IPS-18c (cell line): Measurements from ENCODE around the gene USP43.

ENCODE experiments used
- H3K4me3 ChIP-seq: 2 replicates; pipeline ENCODE4 v1.7.0; 2013; ENCODE audit warnings: low read depth, mild to moderate bottlenecking, low read length, moderate library complexity; ENCODE audit not compliant: insufficient read depth
- H3K9me3 ChIP-seq: one replicate; pipeline ENCODE4 v1.6.1; 2013; ENCODE audit warnings: mild to moderate bottlenecking, low read length, moderate library complexity; ENCODE audit not compliant: control insufficient read depth, insufficient read depth

USP43 gene

DNA sequence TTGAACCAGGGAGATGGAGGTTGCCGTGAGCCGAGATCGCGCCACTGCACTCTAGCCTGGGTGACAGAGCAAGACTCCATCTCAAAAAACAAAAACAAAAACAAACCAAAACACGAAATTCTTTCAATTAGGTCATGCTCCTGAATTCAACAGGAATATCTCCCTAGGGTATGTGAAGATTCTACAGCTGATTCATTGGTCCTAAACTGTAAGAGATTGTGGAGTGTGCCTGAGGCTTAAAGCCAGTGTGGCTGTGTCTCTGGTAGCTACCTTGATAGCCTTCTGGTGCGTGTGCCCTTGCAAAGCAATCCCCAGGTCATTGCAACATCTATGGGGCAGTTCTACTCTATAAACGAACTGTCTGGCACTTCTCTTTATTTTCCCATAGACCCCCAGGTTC, 48.4 kb downstream of the USP43 start:
- Histone ChIP-seq H3K4me3 (no peak overlapping the region), H3K9me3 (no peaks in the 10 kb centered on the region)

- Histone ChIP-seq H3K4me3 (no peak overlapping the region), H3K9me3 (no peaks in the 10 kb centered on the region)
Measured at GRCh38 chr17:9696279-9697044, 51.1 kb downstream of the USP43 start.

DNA sequence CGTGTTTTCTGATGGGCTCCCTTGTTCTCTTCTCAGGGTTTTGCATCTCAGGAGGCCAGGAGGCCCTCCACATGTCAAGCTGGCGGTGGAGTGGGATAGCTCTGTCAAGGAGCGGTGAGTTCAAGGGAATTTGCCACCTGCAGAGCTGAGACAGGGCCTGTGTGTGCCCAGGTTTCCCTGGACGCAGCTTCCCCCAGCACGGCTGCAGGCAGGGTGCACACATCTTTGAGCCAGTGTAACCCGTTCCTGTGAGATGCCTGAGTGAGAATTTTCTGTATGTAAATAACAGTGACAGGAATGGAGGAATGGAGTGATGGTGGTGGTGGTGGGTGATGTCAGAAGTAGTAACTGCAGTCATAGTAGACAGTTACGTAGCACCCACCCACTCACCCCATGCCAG, 54.8 kb downstream of the USP43 start:
- no peaks in the 10 kb centered on the region for H3K9me3 ChIP-seq
- no peak overlapping the region for H3K4me3 ChIP-seq

GRCh38 chr17:9700754-9701476, 55.6 kb downstream of the USP43 start:
- no peak overlapping the region for H3K4me3 ChIP-seq
- no peaks in the 10 kb centered on the region for H3K9me3 ChIP-seq

- H3K9me3 ChIP-seq, result no peaks in the 10 kb centered on the region
- H3K4me3 ChIP-seq, result no peak overlapping the region
Measured at GRCh38 chr17:9702482-9702881, 57.2 kb downstream of the USP43 start.

GRCh38 chr17:9702914-9703780, 57.8 kb downstream of the USP43 start:
- H3K9me3 ChIP-seq, result no peaks in the 10 kb centered on the region
- H3K4me3 ChIP-seq, result no peak overlapping the region

DNA sequence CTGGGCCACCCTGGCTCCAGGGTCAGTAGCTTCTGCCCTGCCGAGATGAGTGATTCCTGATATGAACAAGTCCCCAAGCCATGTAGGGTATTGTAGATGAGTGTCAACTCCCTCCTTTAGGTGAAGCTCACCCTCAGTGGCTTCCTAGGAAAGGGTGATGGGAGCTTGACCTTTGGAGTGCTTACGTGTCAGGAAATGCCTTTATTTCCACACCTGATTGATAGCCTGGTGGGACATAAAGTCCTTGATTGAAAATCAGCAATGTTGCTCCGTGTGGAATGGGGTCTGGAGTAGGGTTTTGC, 58.4 kb downstream of the USP43 start:
- no peaks in the 10 kb centered on the region for H3K9me3 ChIP-seq
- no peak overlapping the region for H3K4me3 ChIP-seq

- Histone ChIP-seq H3K4me3 (no peak overlapping the region), H3K9me3 (no peaks in the 10 kb centered on the region)
Measured at GRCh38 chr17:9705745-9706144, 60.4 kb downstream of the USP43 start.

DNA sequence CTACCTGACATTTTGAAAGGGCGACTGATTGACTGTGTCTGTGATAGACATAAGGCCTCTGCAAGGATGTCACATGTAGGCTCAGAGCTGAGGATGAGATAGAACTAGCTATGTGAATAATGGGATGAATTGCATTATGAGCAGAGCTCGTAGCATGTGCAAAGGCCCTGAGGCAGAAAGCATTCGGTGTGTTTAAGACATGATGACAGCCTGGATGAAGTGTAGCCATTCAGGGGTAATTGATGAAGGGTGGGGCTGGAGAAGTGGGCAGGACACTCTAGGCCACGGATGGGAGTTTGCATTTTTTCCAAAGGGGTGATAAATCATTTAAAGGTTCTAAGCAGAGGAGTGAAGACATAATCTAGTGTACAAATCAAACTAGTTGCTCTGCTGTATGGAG, 62.6 kb downstream of the USP43 start:
- H3K4me3 ChIP-seq, result no peak overlapping the region
- no peaks in the 10 kb centered on the region for H3K9me3 ChIP-seq

DNA sequence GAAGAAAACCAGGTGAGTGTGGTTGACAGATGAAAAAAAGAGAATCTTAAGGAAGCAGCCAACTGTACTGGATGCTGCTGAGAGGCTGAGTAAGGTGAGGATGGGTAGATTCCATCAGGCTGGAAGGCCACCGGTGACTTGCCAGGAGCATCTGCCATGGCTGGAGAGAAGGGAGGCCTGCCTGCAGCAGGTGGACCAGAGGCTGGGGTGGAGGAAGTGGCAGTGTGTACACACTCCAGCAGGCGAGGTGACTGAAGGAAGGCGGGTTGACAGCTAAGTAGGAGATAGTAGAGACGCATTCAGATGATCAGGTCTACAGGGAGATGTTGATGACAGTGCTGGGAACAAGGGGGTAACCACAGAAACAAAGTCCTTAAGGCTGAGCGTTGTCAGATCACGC, 69.5 kb downstream of the USP43 start:
- Histone ChIP-seq H3K4me3 (no peak overlapping the region), H3K9me3 (no peaks in the 10 kb centered on the region)

- H3K4me3 ChIP-seq, result no peak overlapping the region
- no peaks in the 10 kb centered on the region for H3K9me3 ChIP-seq
Measured at GRCh38 chr17:9715503-9716016, 70.2 kb downstream of the USP43 start.

GRCh38 chr17:9725575-9725974, 80.3 kb downstream of the USP43 start:
- Histone ChIP-seq H3K4me3 (no peak overlapping the region), H3K9me3 (no peaks in the 10 kb centered on the region)

- Histone ChIP-seq H3K4me3 (no peak overlapping the region), H3K9me3 (no peaks in the 10 kb centered on the region)
Measured at GRCh38 chr17:9726291-9726690, 81.0 kb downstream of the USP43 start.

DNA sequence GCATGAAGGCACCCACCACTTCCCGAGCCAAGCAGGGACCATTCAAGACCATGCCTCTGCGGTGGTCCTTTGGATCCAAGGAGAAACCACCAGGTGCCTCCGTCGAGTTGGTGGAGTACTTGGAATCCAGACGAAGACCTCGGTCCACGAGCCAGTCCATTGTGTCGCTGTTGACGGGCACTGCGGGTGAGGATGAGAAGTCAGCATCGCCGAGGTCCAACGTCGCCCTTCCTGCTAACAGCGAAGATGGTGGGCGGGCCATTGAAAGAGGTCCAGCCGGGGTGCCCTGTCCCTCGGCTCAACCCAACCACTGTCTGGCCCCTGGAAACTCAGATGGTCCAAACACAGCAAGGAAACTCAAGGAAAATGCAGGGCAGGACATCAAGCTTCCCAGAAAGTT, 82.7 kb downstream of the USP43 start:
- no peak overlapping the region for H3K4me3 ChIP-seq
- H3K9me3 ChIP-seq, result no peaks in the 10 kb centered on the region

DNA sequence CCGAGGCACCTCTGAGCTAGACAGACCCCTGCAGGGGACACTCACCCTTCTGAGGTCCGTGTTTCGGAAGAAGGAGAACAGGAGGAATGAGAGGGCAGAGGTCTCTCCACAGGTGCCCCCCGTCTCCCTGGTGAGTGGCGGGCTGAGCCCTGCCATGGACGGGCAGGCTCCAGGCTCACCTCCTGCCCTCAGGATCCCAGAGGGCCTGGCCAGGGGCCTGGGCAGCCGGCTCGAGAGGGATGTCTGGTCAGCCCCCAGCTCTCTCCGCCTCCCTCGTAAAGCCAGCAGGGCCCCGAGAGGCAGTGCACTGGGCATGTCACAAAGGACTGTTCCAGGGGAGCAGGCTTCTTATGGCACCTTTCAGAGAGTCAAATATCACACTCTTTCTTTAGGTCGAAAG, 83.2 kb downstream of the USP43 start:
- Histone ChIP-seq H3K4me3 (no peak overlapping the region), H3K9me3 (no peaks in the 10 kb centered on the region)

DNA sequence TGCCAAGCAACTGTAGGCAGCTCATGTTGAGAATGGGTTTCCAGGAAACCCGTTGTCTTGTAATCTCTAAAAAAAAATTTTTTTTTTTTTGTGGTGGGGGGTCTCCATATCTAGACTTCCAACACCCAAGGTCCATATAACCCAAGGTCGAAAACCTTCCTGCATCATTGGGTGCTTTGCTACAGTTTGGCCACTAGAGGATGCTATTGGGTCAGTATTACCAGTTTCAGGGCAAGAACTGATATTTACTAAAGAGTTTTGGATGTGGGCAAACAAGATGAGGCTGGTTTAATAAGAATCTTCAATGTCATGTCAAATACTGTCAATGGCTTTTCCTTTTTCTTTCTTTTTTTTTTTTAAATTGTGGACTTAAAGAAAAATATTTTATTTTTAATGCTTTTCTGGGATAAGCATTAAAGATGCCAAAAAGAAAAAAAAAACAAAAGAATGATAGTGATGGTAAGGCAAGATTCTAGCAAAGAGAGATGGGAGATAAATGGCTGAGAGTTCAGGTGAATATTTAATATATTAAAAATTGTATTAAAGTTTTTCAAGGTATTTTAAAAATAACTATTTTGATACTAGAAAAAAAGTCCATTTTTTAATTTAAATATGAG, 83.8 kb downstream of the USP43 start:
- Histone ChIP-seq H3K4me3 (no peak overlapping the region), H3K9me3 (no peaks in the 10 kb centered on the region)

GRCh38 chr17:9729735-9730420, 84.6 kb downstream of the USP43 start:
- H3K9me3 ChIP-seq, result no peaks in the 10 kb centered on the region
- no peak overlapping the region for H3K4me3 ChIP-seq
